Upper lobe of left lung (tissue), 6 donors: ENCODE results near the gene P2RY14. TPM values are rescaled to one million over a fixed set of nuclear protein-coding genes. Genes with fewer than 3 reads are reported as not detected.

ENCODE experiments used
- ATAC-seq, 2 donors: fragments of 200-7000 bp; cut with Tn5 transposase; one replicate each; pipeline ENCODE4 v1.9.1; 2022; ENCODE audit warnings: mild to moderate bottlenecking in 2 of 2, moderate library complexity in 2 of 2; ENCODE audit not compliant: low FRiP score in 2 of 2
- DNase-seq, 2 donors: peaks; one replicate each; pipeline ENCODE4 v3.0.0-alpha.2; 2019 to 2020
- H3K27ac ChIP-seq, 4 donors: fragments of 200-600 bp; sonication (generic); one replicate each; pipeline ENCODE4 v1.5.1; 2016 to 2019
- H3K27me3 ChIP-seq, 4 donors: fragments of 200-600 bp; sonication (generic); one replicate each; pipeline ENCODE4 v1.5.1; 2017 to 2019
- H3K36me3 ChIP-seq, 4 donors: fragments of 200-600 bp; sonication (generic); one replicate each; pipeline ENCODE4 v1.5.1; 2016 to 2019
- H3K4me1 ChIP-seq, 4 donors: fragments of 200-600 bp; sonication (generic); one replicate each; pipeline ENCODE4 v1.5.1; 2018 to 2019
- H3K4me3 ChIP-seq, 4 donors: fragments of 200-600 bp; sonication (generic); one replicate each; pipeline ENCODE4 v1.5.1; 2017 to 2019; ENCODE audit warnings: mild to moderate bottlenecking in 2 of 4, moderate library complexity in 1 of 4
- H3K9me3 ChIP-seq, 4 donors: fragments of 200-600 bp; sonication (generic); one replicate each; pipeline ENCODE4 v1.5.1; 2018 to 2019
- EP300 ChIP-seq, 4 donors: sonication (generic); formaldehyde crosslinking; IDR thresholded peaks; one replicate each; pipeline ENCODE4 v1.5.1; 2017; ENCODE audit warnings: antibody characterized with exemption in 4 of 4, control low read depth in 2 of 4
- POLR2A ChIP-seq, 4 donors: fragments of 450-650 bp; IDR thresholded peaks; one replicate each; pipeline ENCODE4 v1.5.1; 2016 to 2017; ENCODE audit warnings: antibody characterized with exemption in 4 of 4, mild to moderate bottlenecking in 2 of 4
- POLR2AphosphoS5 ChIP-seq, 2 donors: sonication (generic); formaldehyde crosslinking; IDR thresholded peaks; one replicate each; pipeline ENCODE4 v1.5.1; 2017; ENCODE audit warnings: antibody characterized with exemption in 2 of 2
- WGBS, 2 donors: methylation state at CpG; one replicate each; pipeline ENCODE4 v1.1.5; 2017 to 2018; 5-methylcytosine and 5-hydroxymethylcytosine counted together
- total RNA-seq, 6 donors: library from RNA; depleted of rRNA in 4 of 6; stranded (reverse); fragments of >200 nt in 4 of 6; gene quantifications; one replicate each; pipeline versions ENCODE4 v1.1.0 to v1.2.1, GENCODE V29; 2016 to 2021
- TF ChIP-seq, protein P1 (sequence below), 6 experiments: fragments of 450-650 bp in 4 of 6; fragments of 200-600 bp in 2 of 6; sonication (generic) in 2 of 6; IDR thresholded peaks; one replicate each; pipeline ENCODE4 v1.5.1; 2016 to 2019; ENCODE audit warnings: antibody characterized with exemption in 6 of 6
- donor health status: DM: no; HTN: no; CAD: no; lungs with moderate emphysema.
- donor health status: DM: no; HTN: yes; CAD: no; lungs with severe emphysema.

Gene P2RY14
- total RNA-seq, 6 donors from 2014 or later, result 1.7 to 6.2 (median 3.9) TPM

DNA sequence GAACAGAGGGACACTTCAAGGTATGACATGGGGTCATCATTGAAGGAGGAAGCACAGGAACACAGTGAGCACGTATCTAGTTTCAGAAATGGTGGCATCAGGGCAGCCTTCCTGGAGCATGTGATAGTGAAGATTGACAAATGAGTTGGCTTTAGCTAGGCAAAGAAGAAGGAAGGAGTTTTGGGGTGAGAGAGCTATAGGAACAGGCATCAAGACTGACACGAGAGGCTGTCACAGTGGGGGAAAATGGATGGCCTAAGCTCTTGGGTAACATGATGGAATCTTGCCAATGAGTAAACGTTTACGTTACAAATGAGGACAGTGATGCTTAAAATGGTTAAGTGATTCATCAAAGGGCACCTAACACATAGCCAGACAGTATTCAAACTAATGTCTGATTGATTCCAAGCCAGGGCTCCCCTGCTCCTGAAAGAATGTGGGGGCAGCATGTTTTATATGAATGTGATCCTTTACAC is 52.2 kb downstream of the P2RY14 start:
- no peaks in the 10 kb centered on the region for H3K27me3 ChIP-seq
- WGBS, 2 donors, result 20 to 29% methylated on average over 4 of the region's 4 CpGs
- no peak overlapping the region for H3K27ac ChIP-seq
- H3K4me3 ChIP-seq, result no peak overlapping the region
- DNase-seq, result no peak
- H3K4me1 ChIP-seq, result peaks cover 4 to 10% (median 9%) of the 10 kb centered on the region in 4 donors
- no peaks in the 10 kb centered on the region for H3K36me3 ChIP-seq
- no peak for ATAC-seq
- H3K9me3 ChIP-seq, result no peaks in the 10 kb centered on the region
- TF ChIP-seq, protein P1, sequence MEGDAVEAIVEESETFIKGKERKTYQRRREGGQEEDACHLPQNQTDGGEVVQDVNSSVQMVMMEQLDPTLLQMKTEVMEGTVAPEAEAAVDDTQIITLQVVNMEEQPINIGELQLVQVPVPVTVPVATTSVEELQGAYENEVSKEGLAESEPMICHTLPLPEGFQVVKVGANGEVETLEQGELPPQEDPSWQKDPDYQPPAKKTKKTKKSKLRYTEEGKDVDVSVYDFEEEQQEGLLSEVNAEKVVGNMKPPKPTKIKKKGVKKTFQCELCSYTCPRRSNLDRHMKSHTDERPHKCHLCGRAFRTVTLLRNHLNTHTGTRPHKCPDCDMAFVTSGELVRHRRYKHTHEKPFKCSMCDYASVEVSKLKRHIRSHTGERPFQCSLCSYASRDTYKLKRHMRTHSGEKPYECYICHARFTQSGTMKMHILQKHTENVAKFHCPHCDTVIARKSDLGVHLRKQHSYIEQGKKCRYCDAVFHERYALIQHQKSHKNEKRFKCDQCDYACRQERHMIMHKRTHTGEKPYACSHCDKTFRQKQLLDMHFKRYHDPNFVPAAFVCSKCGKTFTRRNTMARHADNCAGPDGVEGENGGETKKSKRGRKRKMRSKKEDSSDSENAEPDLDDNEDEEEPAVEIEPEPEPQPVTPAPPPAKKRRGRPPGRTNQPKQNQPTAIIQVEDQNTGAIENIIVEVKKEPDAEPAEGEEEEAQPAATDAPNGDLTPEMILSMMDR (IDR thresholded peaks at IDR 0.05), result no peak
- TF ChIP-seq EP300 (IDR thresholded peaks at IDR 0.05), result no peak
- TF ChIP-seq POLR2AphosphoS5 (IDR thresholded peaks at IDR 0.05), result no peak
- TF ChIP-seq POLR2A (IDR thresholded peaks at IDR 0.05), result no peak

DNA sequence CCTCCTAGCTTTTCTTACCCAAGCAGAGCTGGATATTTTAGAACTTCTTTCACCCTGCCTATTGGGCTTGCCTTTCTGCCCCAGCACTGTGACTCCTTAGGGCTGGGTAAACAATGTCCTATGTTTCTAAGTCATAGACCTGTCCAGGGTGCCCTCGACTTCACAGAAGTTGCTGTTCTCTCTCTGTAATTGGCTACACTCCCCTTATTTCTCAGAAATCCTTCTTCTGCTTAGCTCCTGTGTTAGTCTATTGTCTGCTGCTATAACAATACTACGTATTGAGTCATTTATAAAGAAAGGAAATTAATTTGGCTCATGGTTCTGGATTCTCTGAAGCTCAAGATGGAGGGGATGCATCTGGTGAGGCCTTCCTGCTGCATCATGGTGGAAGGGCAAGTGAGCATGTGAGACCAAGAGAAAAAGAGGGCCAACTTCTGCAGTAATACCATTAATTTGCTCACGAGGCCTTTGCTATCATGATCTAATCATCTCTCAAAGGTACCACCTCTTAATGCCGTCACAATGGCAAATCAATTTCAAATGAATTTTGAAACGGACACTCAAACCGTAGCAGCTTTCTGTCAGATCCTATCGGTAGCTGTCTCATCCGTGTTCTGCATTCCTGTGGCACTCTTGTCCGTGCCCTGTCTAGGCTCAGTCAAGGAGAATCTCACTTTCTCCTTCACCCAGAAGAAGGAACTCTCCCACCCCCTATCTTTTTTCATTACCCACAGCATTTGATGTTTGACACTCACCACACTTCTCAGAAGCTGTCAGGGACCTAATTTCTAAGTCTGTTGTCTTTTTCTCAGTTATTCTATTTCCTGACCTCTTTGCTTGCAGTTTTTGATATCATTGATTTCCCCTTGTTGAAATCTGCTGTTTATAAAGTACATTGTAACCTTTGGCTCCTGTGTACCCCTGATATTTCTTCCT is 53.0 kb downstream of the P2RY14 start:
- 67 to 72% methylated on average over 9 of the region's 9 CpGs for WGBS, 2 donors
- TF ChIP-seq, protein P1 (IDR thresholded peaks at IDR 0.05), result no peak
- no peak for TF ChIP-seq POLR2AphosphoS5 (IDR thresholded peaks at IDR 0.05)
- TF ChIP-seq POLR2A (IDR thresholded peaks at IDR 0.05), result no peak
- no peak for TF ChIP-seq EP300 (IDR thresholded peaks at IDR 0.05)
- peaks cover 4 to 10% (median 9%) of the 10 kb centered on the region in 4 donors for H3K4me1 ChIP-seq
- no peaks in the 10 kb centered on the region for H3K27me3 ChIP-seq
- H3K27ac ChIP-seq, result no peak overlapping the region
- no peaks in the 10 kb centered on the region for H3K36me3 ChIP-seq
- DNase-seq, result no peak
- ATAC-seq, result no peak
- H3K4me3 ChIP-seq, result no peak overlapping the region
- H3K9me3 ChIP-seq, result no peaks in the 10 kb centered on the region

DNA sequence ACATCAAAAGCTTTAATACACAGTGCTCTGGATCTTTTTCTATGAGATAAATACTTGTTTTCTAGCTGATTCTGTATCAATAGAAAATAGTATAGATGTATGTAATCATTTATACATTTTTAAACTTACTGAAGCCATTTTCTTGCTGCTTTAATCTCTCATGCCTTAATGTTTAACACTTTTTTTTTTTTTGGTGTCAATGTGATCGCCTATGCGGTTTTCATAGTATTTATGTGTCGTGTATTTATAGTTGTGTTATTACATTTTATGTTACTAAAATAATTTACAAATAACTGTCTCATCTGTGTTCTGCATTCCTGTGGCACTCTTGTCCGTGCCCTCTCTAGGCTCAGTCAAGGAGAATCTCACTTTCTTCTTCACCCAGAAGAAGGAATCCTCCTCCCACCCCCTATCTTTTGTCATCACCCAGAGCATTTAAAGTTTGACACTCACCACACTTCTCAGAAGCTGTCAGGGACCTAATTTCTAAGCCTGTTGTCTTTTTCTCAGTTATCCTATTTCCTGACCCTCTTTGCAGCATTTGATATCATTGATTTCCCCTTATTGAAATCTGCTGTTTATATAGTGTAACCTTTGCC is 54.0 kb downstream of the P2RY14 start:
- Histone ChIP-seq H3K4me1 (peaks cover 4 to 10% (median 9%) of the 10 kb centered on the region in 4 donors), H3K9me3 (no peaks in the 10 kb centered on the region), H3K36me3 (no peaks in the 10 kb centered on the region), H3K27me3 (no peaks in the 10 kb centered on the region), H3K27ac (no peak overlapping the region), H3K4me3 (no peak overlapping the region)
- DNase-seq (no peak), ATAC-seq (no peak)
- WGBS, 2 donors, result 86 to 87% methylated on average over 4 of the region's 4 CpGs
- TF ChIP-seq, protein P1 (IDR thresholded peaks at IDR 0.05), result no peak

- ATAC-seq (no peak), DNase-seq (no peak)
- Histone ChIP-seq H3K27ac (no peak overlapping the region), H3K9me3 (no peaks in the 10 kb centered on the region), H3K4me3 (no peak overlapping the region), H3K36me3 (no peaks in the 10 kb centered on the region), H3K4me1 (peaks cover 0 to 3% (median 0%) of the 10 kb centered on the region in 4 donors), H3K27me3 (no peaks in the 10 kb centered on the region)
- TF ChIP-seq EP300 (IDR thresholded peaks at IDR 0.05) (no peak), POLR2A (IDR thresholded peaks at IDR 0.05) (no peak), POLR2AphosphoS5 (IDR thresholded peaks at IDR 0.05) (no peak)
- TF ChIP-seq, protein P1 (IDR thresholded peaks at IDR 0.05), result no peak
- WGBS, 2 donors, result 30 to 53% methylated on average over 1 of the region's 1 CpG
Measured at GRCh38 chr3:151219056-151219455, 59.3 kb downstream of the P2RY14 start.
